Suprapubic skin (tissue), 3 donors: ENCODE data around the gene FAM89B.

ENCODE experiments used
- CTCF ChIP-seq, 2 donors: fragments of 200-600 bp in 1 of 2; fragments of 450-650 bp in 1 of 2; sonication (generic) in 1 of 2; IDR thresholded peaks; one replicate each; pipeline ENCODE4 v1.5.1; 2016 to 2019; ENCODE audit warnings: antibody characterized with exemption in 2 of 2, mild to moderate bottlenecking in 1 of 2, moderate library complexity in 1 of 2
- EP300 ChIP-seq: sonication (generic); formaldehyde crosslinking; IDR thresholded peaks from one replicate; pipeline ENCODE4 v1.6.1; 2017; ENCODE audit warnings: antibody characterized with exemption

GRCh38 chr11:65569973-65570918, 2.1 kb upstream of the FAM89B start, which contains the start of gene ZNRD2:
- TF ChIP-seq CTCF (IDR thresholded peaks at IDR 0.05) (peak in 1 of 2 donors; percentile 29), EP300 (no peak)
